GM12878 (cell line): Measurements from ENCODE around the gene LRRC75B. TPM values are rescaled to one million over a fixed set of nuclear protein-coding genes. Genes with fewer than 3 reads are reported as not detected.

Source experiments
- ATAC-seq: fragments of 200-7000 bp; cut with Tn5 transposase; 3 replicates; pipeline ENCODE4 v1.9.1; 2020; ENCODE audit warnings: mild to moderate bottlenecking, moderate library complexity
- BruUV-seq: library from RNA; stranded (reverse); fragments of 400-500 nt; replicated peaks from 2 replicates; lab custom pipeline; 2021; lab: Mats Ljungman, UMichigan
- CTCF ChIA-PET: fragments of 300-600 bp; sonication (Branson Sonifier 250); formaldehyde crosslinking; extraction: SDS; loops from one replicate; lab custom pipeline; 2021; ENCODE audit warnings: inconsistent platforms; lab: Yijun Ruan, JAX
- POLR2A ChIA-PET: fragments of 350-600 bp; formaldehyde crosslinking; extraction: SDS; loops from one replicate; lab custom pipeline; 2021; ENCODE audit warnings: inconsistent platforms; lab: Charles Lee
- RAD21 ChIA-PET: fragments of 300-600 bp; sonication (Branson Sonifier 250); formaldehyde crosslinking; loops from one replicate; lab custom pipeline; 2023; ENCODE audit warnings: antibody characterized with exemption; ENCODE audit not compliant: unreplicated experiment; lab: Charles Lee
- SMC1A ChIA-PET: fragments of 300-600 bp; sonication (Branson Sonifier 250); formaldehyde crosslinking; loops from one replicate; lab custom pipeline; 2023; ENCODE audit not compliant: unreplicated experiment, uncharacterized antibody; lab: Charles Lee
- DNase-seq: peaks from one replicate; pipeline ENCODE4 v3.0.0-alpha.2; 2011; ENCODE audit warnings: low read depth, low spot score
- FAIRE-seq: peaks from 3 replicates; lab custom pipeline; 2011; peaks lifted over from hg19 to GRCh38; lab: Jason Lieb, UNC
- H2AFZ ChIP-seq: 2 replicates; pipeline ENCODE4 v1.6.0; 2011; ENCODE audit warnings: low read depth, low read length, control low read depth; ENCODE audit not compliant: control insufficient read depth
- H3K27ac ChIP-seq: 2 replicates; pipeline ENCODE4 v1.5.1; 2011; ENCODE audit warnings: control low read depth; ENCODE audit not compliant: control insufficient read depth, insufficient read depth
- H3K27me3 ChIP-seq, 2 experiments: replicated peaks in 1 of 2; 2 replicates each; pipeline versions ENCODE4 v1.6.0 to v1.6.1; 2011; ENCODE audit warnings: low read length in 1 of 2; ENCODE audit not compliant: control insufficient read depth in 2 of 2, insufficient read depth in 2 of 2
- H3K36me3 ChIP-seq, 2 experiments: 2 replicates each; pipeline ENCODE4 v1.5.1; 2011; ENCODE audit warnings: low read length in 1 of 2; ENCODE audit not compliant: control insufficient read depth in 2 of 2, insufficient read depth in 2 of 2
- H3K4me1 ChIP-seq: 2 replicates; pipeline ENCODE4 v1.6.1; 2011; ENCODE audit warnings: mild to moderate bottlenecking, low read length, moderate library complexity, mixed read lengths; ENCODE audit not compliant: control insufficient read depth, insufficient read depth
- H3K4me2 ChIP-seq: 2 replicates; pipeline ENCODE4 v1.6.0; 2011; ENCODE audit warnings: control low read depth; ENCODE audit not compliant: control insufficient read depth, insufficient read depth
- H3K4me3 ChIP-seq: fragments of 200-600 bp; sonication (generic); 2 replicates; pipeline ENCODE4 v1.5.1; 2016
- H3K79me2 ChIP-seq: 2 replicates; pipeline ENCODE4 v1.6.0; 2011; ENCODE audit warnings: low read length; ENCODE audit not compliant: control insufficient read depth, insufficient read depth
- H3K9ac ChIP-seq: 2 replicates; pipeline ENCODE4 v1.8.0; 2011; ENCODE audit warnings: low read length, control low read depth, mixed read lengths; ENCODE audit not compliant: control insufficient read depth, insufficient read depth
- H3K9me3 ChIP-seq: replicated peaks from 3 replicates; pipeline ENCODE4 v1.5.1; 2011; ENCODE audit warnings: mild to moderate bottlenecking, low read length; ENCODE audit not compliant: control insufficient read depth, insufficient read depth
- H4K20me1 ChIP-seq: 2 replicates; pipeline ENCODE4 v1.6.0; 2011; ENCODE audit not compliant: control insufficient read depth, insufficient read depth
- ATF3 ChIP-seq: IDR thresholded peaks from 2 replicates; pipeline ENCODE4 v1.6.1; 2011; ENCODE audit warnings: low read depth, mild to moderate bottlenecking, low read length, moderate library complexity, borderline replicate concordance; ENCODE audit errors: extremely low read depth
- BHLHE40 ChIP-seq, 2 experiments: fragments of 450-650 bp in 1 of 2; IDR thresholded peaks; 2 replicates each; pipeline ENCODE4 v1.6.1; 2011 to 2017; ENCODE audit warnings: low read depth in 2 of 2, borderline replicate concordance in 1 of 2, improper control_type of control experiment in 1 of 2, low read length in 1 of 2, mild to moderate bottlenecking in 1 of 2
- E2F8 ChIP-seq: fragments of 450-650 bp; IDR thresholded peaks from 2 replicates; pipeline ENCODE4 v1.6.1; 2018; ENCODE audit warnings: mild to moderate bottlenecking, low read depth, moderate library complexity; ENCODE audit not compliant: partially characterized antibody
- HDAC6 ChIP-seq: fragments of 200-600 bp; sonication (generic); IDR thresholded peaks from one replicate; pipeline ENCODE4 v1.8.0; 2017; ENCODE audit warnings: antibody characterized with exemption; ENCODE audit not compliant: unreplicated experiment
- HSF1 ChIP-seq: fragments of 150-350 bp; IDR thresholded peaks from 2 replicates; pipeline ENCODE4 v1.6.1; 2014; ENCODE audit warnings: mild to moderate bottlenecking, low read depth, low read length
- IKZF1 ChIP-seq: fragments of 450-650 bp; conservative IDR thresholded peaks from 2 replicates; pipeline ENCODE4 v1.6.1; 2017; ENCODE audit warnings: antibody characterized with exemption, mild to moderate bottlenecking
- JUNB ChIP-seq: IDR thresholded peaks from 2 replicates; pipeline ENCODE4 v1.6.1; 2016; ENCODE audit warnings: antibody characterized with exemption, mild to moderate bottlenecking
- MEF2A ChIP-seq: IDR thresholded peaks from 2 replicates; pipeline ENCODE4 v1.6.1; 2011; ENCODE audit warnings: low read depth, mild to moderate bottlenecking, low read length, moderate library complexity; ENCODE audit not compliant: insufficient read depth
- MEF2B ChIP-seq: fragments of 450-650 bp; IDR thresholded peaks from 2 replicates; pipeline ENCODE4 v1.6.1; 2018; ENCODE audit warnings: mild to moderate bottlenecking, moderate library complexity; ENCODE audit not compliant: partially characterized antibody, poor library complexity, severe bottlenecking
- NRF1 ChIP-seq: conservative IDR thresholded peaks from 2 replicates; pipeline ENCODE4 v1.6.1; 2011; ENCODE audit warnings: mild to moderate bottlenecking, low read depth, low read length, improper control_type of control experiment
- PAX5 ChIP-seq: IDR thresholded peaks from 2 replicates; pipeline ENCODE4 v1.6.1; 2011; ENCODE audit warnings: low read depth, low read length, borderline replicate concordance
- RUNX3 ChIP-seq: IDR thresholded peaks from 2 replicates; pipeline ENCODE4 v1.6.1; 2012; ENCODE audit warnings: low read length, inconsistent platforms
- ZNF384 ChIP-seq: IDR thresholded peaks from 2 replicates; pipeline ENCODE4 v1.6.1; 2012; ENCODE audit warnings: low read depth, mild to moderate bottlenecking, low read length, improper control_type of control experiment, borderline replicate concordance
- WGBS: methylation state at CpG from one replicate; pipeline ENCODE4 v1.1.6; 2016; ENCODE audit warnings: low lambda C conversion rate; ENCODE audit not compliant: insufficient replicate concordance, insufficient coverage; ENCODE audit errors: missing lambda C conversion rate; 5-methylcytosine and 5-hydroxymethylcytosine counted together
- in situ Hi-C: fragments of 300-500 bp; cut with MboI; formaldehyde crosslinking; loops from 9 replicates; pipeline ENCODE4 v1.14.3; 2018; ENCODE audit warnings: mixed read lengths
- intact Hi-C: fragments of 100-400 bp; cut with micrococcal nuclease; formaldehyde crosslinking; loops from one replicate; pipeline ENCODE4 v1.14.2; 2022; ENCODE audit not compliant: unreplicated experiment
- polyA plus RNA-seq, 11 experiments: library from polyadenylated mRNA; depleted of rRNA in 4 of 11; unstranded in 6 of 11; stranded (reverse) in 5 of 11; fragments of >200 nt; fragmentation: Nextera tagmentation in 4 of 11; fragmentation: Illumina TruSeq in 1 of 11; extraction: Ambion mirVana in 4 of 11; extraction: Trizol in 1 of 11; gene quantifications; 1 replicate in 1 of 11; 2 replicates in 10 of 11; pipeline versions ENCODE4 v1.2.1 to v1.2.3, GENCODE V29; 2011 to 2016; ENCODE audit warnings: inconsistent platforms in 2 of 11, missing spikeins in 2 of 11, low read depth in 1 of 11
- total RNA-seq, 4 experiments: library from RNA; depleted of rRNA in 3 of 4; stranded (reverse); fragments of >200 nt in 3 of 4; fragmentation: Illumina TruSeq in 1 of 4; extraction: Trizol in 1 of 4; gene quantifications; 2 replicates each; pipeline versions ENCODE4 v1.2.1 to v1.2.3, GENCODE V29; 2013 to 2021
- TF ChIP-seq, protein P1 (sequence below): IDR thresholded peaks from 2 replicates; pipeline ENCODE4 v1.6.1; 2011; ENCODE audit warnings: borderline replicate concordance, low read depth, mild to moderate bottlenecking, moderate library complexity, mixed read lengths, low read length; ENCODE audit not compliant: insufficient read depth; ENCODE audit errors: extremely low read length
- TF ChIP-seq, protein P2 (sequence below): IDR thresholded peaks from 2 replicates; pipeline ENCODE4 v1.6.1; 2012; ENCODE audit warnings: low read length, inconsistent platforms

LRRC75B gene
- total and polyA plus RNA-seq, 10 of the 15 experiments (the other 5 are each of a cell fraction or from before 2014, with no cell fraction given): 0.09 to 0.98 (median 0.11) TPM; not detected in 3

- TF ChIP-seq BHLHE40 (IDR thresholded peaks at IDR 0.05; ENCODE audit: borderline replicate concordance in 1 of 2, low read depth in 2 of 2, low read length in 1 of 2) (no peak), ZNF384 (no peak), MEF2B (no peak), NRF1 (no peak)
Observed at GRCh38 chr22:24588757-24589481, 4.0 kb downstream of the LRRC75B start (continued).

DNA sequence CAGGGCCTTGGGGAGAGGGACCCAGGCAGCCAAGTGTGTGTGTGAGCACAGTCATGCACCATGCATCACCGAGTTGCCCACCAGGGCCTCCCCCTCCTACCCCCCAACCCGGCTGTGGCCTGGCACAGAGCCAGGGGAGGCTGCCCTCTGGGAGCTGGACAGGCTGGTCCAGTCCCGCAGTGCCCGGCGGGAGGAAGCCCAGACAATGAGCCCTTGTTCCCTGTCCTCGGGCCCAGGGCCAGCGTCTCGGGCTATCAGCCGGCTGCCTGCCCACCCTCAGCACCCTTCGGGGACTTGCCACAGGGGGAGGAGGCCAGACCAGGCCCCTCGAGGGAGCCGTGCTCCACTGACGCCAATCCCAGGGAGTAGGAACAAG is 4.5 kb downstream of the LRRC75B start:
- Histone ChIP-seq H3K4me1 (no peaks in the 10 kb centered on the region), H2AFZ (no peak overlapping the region), H3K4me2 (no peak overlapping the region), H3K27me3 (no peaks in the 10 kb centered on the region), H3K9ac (no peak overlapping the region), H3K79me2 (no peaks in the 10 kb centered on the region), H3K27ac (no peak overlapping the region), H3K36me3 (no peaks in the 10 kb centered on the region), H4K20me1 (no peaks in the 10 kb centered on the region), H3K4me3 (no peak overlapping the region), H3K9me3 (no peaks in the 10 kb centered on the region)
- CTCF ChIA-PET: no interaction called here
- POLR2A ChIA-PET: no interaction called here
- in situ Hi-C loops (no loop called here), intact Hi-C loops (no loop called here)
- FAIRE-seq (no peak), ATAC-seq (no peak), DNase-seq (no peak)
- BruUV-seq: no TSS peak
- SMC1A ChIA-PET: no interaction called here
- RAD21 ChIA-PET: no interaction called here
- WGBS: 37% methylated on average over 13 of the region's 13 CpGs
- TF ChIP-seq RUNX3: no peak
- TF ChIP-seq HDAC6: no peak
- TF ChIP-seq HSF1: no peak
- TF ChIP-seq, protein P1, sequence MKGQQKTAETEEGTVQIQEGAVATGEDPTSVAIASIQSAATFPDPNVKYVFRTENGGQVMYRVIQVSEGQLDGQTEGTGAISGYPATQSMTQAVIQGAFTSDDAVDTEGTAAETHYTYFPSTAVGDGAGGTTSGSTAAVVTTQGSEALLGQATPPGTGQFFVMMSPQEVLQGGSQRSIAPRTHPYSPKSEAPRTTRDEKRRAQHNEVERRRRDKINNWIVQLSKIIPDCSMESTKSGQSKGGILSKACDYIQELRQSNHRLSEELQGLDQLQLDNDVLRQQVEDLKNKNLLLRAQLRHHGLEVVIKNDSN: no peak
- no peak for TF ChIP-seq JUNB
- no peak for TF ChIP-seq IKZF1
- TF ChIP-seq E2F8: no peak
- TF ChIP-seq, protein P2, sequence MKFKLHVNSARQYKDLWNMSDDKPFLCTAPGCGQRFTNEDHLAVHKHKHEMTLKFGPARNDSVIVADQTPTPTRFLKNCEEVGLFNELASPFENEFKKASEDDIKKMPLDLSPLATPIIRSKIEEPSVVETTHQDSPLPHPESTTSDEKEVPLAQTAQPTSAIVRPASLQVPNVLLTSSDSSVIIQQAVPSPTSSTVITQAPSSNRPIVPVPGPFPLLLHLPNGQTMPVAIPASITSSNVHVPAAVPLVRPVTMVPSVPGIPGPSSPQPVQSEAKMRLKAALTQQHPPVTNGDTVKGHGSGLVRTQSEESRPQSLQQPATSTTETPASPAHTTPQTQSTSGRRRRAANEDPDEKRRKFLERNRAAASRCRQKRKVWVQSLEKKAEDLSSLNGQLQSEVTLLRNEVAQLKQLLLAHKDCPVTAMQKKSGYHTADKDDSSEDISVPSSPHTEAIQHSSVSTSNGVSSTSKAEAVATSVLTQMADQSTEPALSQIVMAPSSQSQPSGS: no peak
- no peak for TF ChIP-seq PAX5
- no peak for TF ChIP-seq MEF2A
- no peak for TF ChIP-seq ATF3
